SK-N-SH (cell line): ENCODE results near the gene ARTN. TPM values are rescaled to one million over a fixed set of nuclear protein-coding genes. Genes with fewer than 3 reads are reported as not detected.

Experiments
- CTCF ChIA-PET: fragments of 300-600, 350-600 bp; formaldehyde crosslinking; extraction: SDS; loops from one replicate; lab custom pipeline; 2021; lab: Yijun Ruan, JAX
- POLR2A ChIA-PET: fragments of 350-600 bp; sonication (Branson Sonifier 250); formaldehyde crosslinking; extraction: SDS; loops from one replicate; lab custom pipeline; 2020; ENCODE audit warnings: antibody characterized with exemption, inconsistent platforms; lab: Yijun Ruan, JAX
- DNase-seq: peaks from one replicate; pipeline ENCODE4 v3.0.0; 2012
- H2AFZ ChIP-seq: fragments of 200-600 bp; sonication (generic); 2 replicates; pipeline ENCODE4 v1.8.1; 2016; ENCODE audit warnings: antibody characterized with exemption, mild to moderate bottlenecking, low read depth
- H3F3A ChIP-seq: fragments of 200-600 bp; sonication (generic); replicated peaks from 2 replicates; pipeline ENCODE3; 2016; ENCODE audit warnings: antibody characterized with exemption, mild to moderate bottlenecking; ENCODE audit not compliant: insufficient read depth
- H3K27ac ChIP-seq, 2 experiments: fragments of 200-500 bp in 1 of 2; fragments of 200-600 bp in 1 of 2; sonication (Bioruptor generic) in 1 of 2; sonication (generic), shearing (Covaris generic) in 1 of 2; 2 replicates each; pipeline versions ENCODE4 v1.5.1 to v1.6.1; 2014 to 2016; ENCODE audit warnings: low read depth in 2 of 2, inconsistent platforms in 1 of 2, low read length in 1 of 2, mild to moderate bottlenecking in 1 of 2, mixed read lengths in 1 of 2
- H3K27me3 ChIP-seq: fragments of 200-600 bp; sonication (generic), shearing (Covaris generic); 2 replicates; pipeline ENCODE4 v1.6.1; 2016; ENCODE audit warnings: mixed run types; ENCODE audit not compliant: insufficient read depth
- H3K36me3 ChIP-seq, 2 experiments: fragments of 200-500 bp in 1 of 2; fragments of 200-600 bp in 1 of 2; sonication (Bioruptor generic) in 1 of 2; sonication (generic) in 1 of 2; replicated peaks in 1 of 2; 2 replicates each; pipeline versions ENCODE3 to v1.5.1; 2014 to 2016; ENCODE audit warnings: low read length in 1 of 2, mild to moderate bottlenecking in 1 of 2; ENCODE audit not compliant: insufficient read depth in 2 of 2, control insufficient read depth in 1 of 2
- H3K4me1 ChIP-seq, 2 experiments: fragments of 200-500 bp in 1 of 2; fragments of 200-600 bp in 1 of 2; sonication (Bioruptor generic) in 1 of 2; sonication (generic), shearing (Covaris generic) in 1 of 2; 2 replicates each; pipeline versions ENCODE4 v1.5.1 to v1.6.1; 2014 to 2016; ENCODE audit warnings: low read depth in 1 of 2, low read length in 1 of 2, mixed run types in 1 of 2; ENCODE audit not compliant: insufficient read depth in 2 of 2, control insufficient read depth in 1 of 2
- H3K4me2 ChIP-seq: fragments of 200-600 bp; sonication (generic), shearing (Covaris generic); 2 replicates; pipeline ENCODE4 v1.6.1; 2017; ENCODE audit warnings: mixed run types
- H3K4me3 ChIP-seq, 2 experiments: fragments of 200-500 bp in 1 of 2; fragments of 200-600 bp in 1 of 2; sonication (Bioruptor generic) in 1 of 2; sonication (generic), shearing (Covaris generic) in 1 of 2; 2 replicates each; pipeline versions ENCODE4 v1.5.1 to v1.8.1; 2014 to 2016; ENCODE audit warnings: low read depth in 2 of 2, inconsistent platforms in 1 of 2, low read length in 1 of 2, mild to moderate bottlenecking in 1 of 2, mixed read lengths in 1 of 2, moderate library complexity in 1 of 2
- H3K79me2 ChIP-seq: fragments of 200-600 bp; sonication (generic); 2 replicates; pipeline ENCODE4 v1.8.1; 2017; ENCODE audit warnings: mild to moderate bottlenecking; ENCODE audit not compliant: insufficient read depth
- H3K9ac ChIP-seq: fragments of 200-600 bp; sonication (generic); 2 replicates; pipeline ENCODE4 v1.6.1; 2017; ENCODE audit warnings: mixed run types
- H3K9me2 ChIP-seq: fragments of 200-600 bp; sonication (generic); 2 replicates; pipeline ENCODE4 v1.6.1; 2017; ENCODE audit warnings: mixed run types
- H3K9me3 ChIP-seq: fragments of 200-600 bp; sonication (generic); 2 replicates; pipeline ENCODE4 v1.6.1; 2017; ENCODE audit warnings: mixed run types, mild to moderate bottlenecking, moderate library complexity
- H4K20me1 ChIP-seq: fragments of 200-600 bp; sonication (generic); 2 replicates; pipeline ENCODE4 v1.6.1; 2017; ENCODE audit warnings: mild to moderate bottlenecking, mixed run types; ENCODE audit not compliant: insufficient read depth
- CHD2 ChIP-seq: fragments of 150-350 bp; IDR thresholded peaks from 2 replicates; pipeline ENCODE4 v1.6.1; 2018; ENCODE audit warnings: low read length; ENCODE audit not compliant: partially characterized antibody
- CTCF ChIP-seq: fragments of 200-600 bp; sonication (generic); IDR thresholded peaks from 2 replicates; pipeline ENCODE4 v1.6.1; 2017; ENCODE audit warnings: antibody characterized with exemption, mild to moderate bottlenecking, moderate library complexity
- EZH2phosphoT487 ChIP-seq: fragments of 200-600 bp; sonication (generic); IDR thresholded peaks from 2 replicates; pipeline ENCODE4 v1.6.1; 2017; ENCODE audit warnings: low read depth, mixed run types, mild to moderate bottlenecking, antibody characterized with exemption, moderate library complexity, borderline replicate concordance
- FOSL2 ChIP-seq: IDR thresholded peaks from 2 replicates; pipeline ENCODE4 v1.4.0; 2012; ENCODE audit warnings: low read depth, mild to moderate bottlenecking, moderate library complexity, borderline replicate concordance
- GABPA ChIP-seq: IDR thresholded peaks from 2 replicates; pipeline ENCODE4 v1.4.0; 2012; ENCODE audit warnings: low read depth, mild to moderate bottlenecking
- MXI1 ChIP-seq: IDR thresholded peaks from 2 replicates; pipeline ENCODE4 v1.6.1; 2012; ENCODE audit warnings: mild to moderate bottlenecking, low read depth, low read length, improper control_type of control experiment
- TEAD4 ChIP-seq: IDR thresholded peaks from 2 replicates; pipeline ENCODE4 v1.4.0; 2012; ENCODE audit warnings: mild to moderate bottlenecking, borderline replicate concordance; ENCODE audit not compliant: insufficient read depth
- WGBS: methylation state at CpG from one replicate; pipeline ENCODE4 v1.1.6; 2017; ENCODE audit warnings: low lambda C conversion rate; 5-methylcytosine and 5-hydroxymethylcytosine counted together
- polyA plus RNA-seq, 3 experiments: library from polyadenylated mRNA; depleted of rRNA; stranded (reverse); fragments of >200 nt; gene quantifications; 2 replicates each; pipeline ENCODE4 v1.2.3, GENCODE V29; 2012

The ARTN gene
- polyA plus RNA-seq, 1 of the 3 experiments (the other 2 are of a cell fraction): 0.69 TPM

GRCh38 chr1:43974443-43975248 is 41.0 kb downstream of the ARTN start, which contains the start of gene ATP6V0B (continued):
- TF ChIP-seq CTCF (no peak), MXI1 (peak; percentile 64)

- Histone ChIP-seq H3K4me3 (peak overlapping the region; percentile 83 to 91), H3K9ac (peak overlapping the region; percentile 84), H3K27ac (peak overlapping the region; percentile 66 to 87; a peak in 3 of 4 replicates), H3K27me3 (no peaks in the 10 kb centered on the region)
- TF ChIP-seq CTCF (no peak), EZH2phosphoT487 (no peak), TEAD4 (no peak)
- TF ChIP-seq, all 33 proteins: peak for 0
- Histone ChIP-seq H3F3A (peaks cover 9% of the 10 kb centered on the region), H3K9me3 (no peaks in the 10 kb centered on the region), H3K4me1 (peaks cover 8 to 53% of the 10 kb centered on the region in 2 experiments; a peak in 1 of 4 replicates), H3K9me2 (no peaks in the 10 kb centered on the region), H3K79me2 (peaks cover 61% of the 10 kb centered on the region), H4K20me1 (peaks cover 11% of the 10 kb centered on the region), H2AFZ (peak overlapping the region; percentile 77; the same call in 1 of the 2 replicates), H3K4me2 (peak overlapping the region; percentile 98), H3K36me3 (peaks cover 16 to 47% of the 10 kb centered on the region in 2 experiments)
- POLR2A ChIA-PET: interaction anchor here (0.6 to 1.8 kb wide), 8 partner anchors 13 to 825 kb away, joined by 3 to 5 read pairs (median 3); partner anchors contain the start of genes CCDC24 and PLK3
- 3% methylated on average over 29 of the region's 34 CpGs for WGBS
- CTCF ChIA-PET: interaction anchor here (1.2 to 2.7 kb wide), 11 partner anchors 16 to 446 kb away, joined by 3 to 15 read pairs (median 5); partner anchors contain the start of gene CCDC24
- DNase-seq: no peak
Measured at GRCh38 chr1:43975249-43975961, 41.8 kb downstream of the ARTN start.

- Histone ChIP-seq H3K9me3 (no peaks in the 10 kb centered on the region), H2AFZ (no peak overlapping the region), H3F3A (peaks cover 9% of the 10 kb centered on the region), H3K36me3 (peaks cover 16 to 45% of the 10 kb centered on the region in 2 experiments), H3K27ac (no peak overlapping the region), H3K4me1 (peaks cover 8 to 53% of the 10 kb centered on the region in 2 experiments; a peak in 1 of 4 replicates), H3K79me2 (peaks cover 61% of the 10 kb centered on the region), H3K9ac (peak overlapping the region; percentile 84; the same call in 1 of the 2 replicates), H3K4me3 (peak overlapping the region; percentile 83 to 91), H3K27me3 (no peaks in the 10 kb centered on the region), H3K4me2 (peak overlapping the region; percentile 98), H4K20me1 (peaks cover 11% of the 10 kb centered on the region), H3K9me2 (no peaks in the 10 kb centered on the region)
- TF ChIP-seq FOSL2: no peak
- TF ChIP-seq GABPA: no peak
- TF ChIP-seq CHD2: no peak
- POLR2A ChIA-PET: interaction anchor here (0.8 to 1.8 kb wide), 2 partner anchors 16 to 20 kb away, joined by 3 to 5 read pairs; partner anchors contain the start of gene CCDC24
- peak; percentile 46 for DNase-seq
- WGBS: 75% methylated on average over 4 of the region's 4 CpGs
- CTCF ChIA-PET: interaction anchor here (1.2 to 2.7 kb wide), 7 partner anchors 15 to 446 kb away, joined by 3 to 15 read pairs (median 7); partner anchors contain the start of gene CCDC24
Measured at GRCh38 chr1:43976045-43976444, 42.4 kb downstream of the ARTN start.
